ENCODE measurements around the gene VRK2.

DNA sequence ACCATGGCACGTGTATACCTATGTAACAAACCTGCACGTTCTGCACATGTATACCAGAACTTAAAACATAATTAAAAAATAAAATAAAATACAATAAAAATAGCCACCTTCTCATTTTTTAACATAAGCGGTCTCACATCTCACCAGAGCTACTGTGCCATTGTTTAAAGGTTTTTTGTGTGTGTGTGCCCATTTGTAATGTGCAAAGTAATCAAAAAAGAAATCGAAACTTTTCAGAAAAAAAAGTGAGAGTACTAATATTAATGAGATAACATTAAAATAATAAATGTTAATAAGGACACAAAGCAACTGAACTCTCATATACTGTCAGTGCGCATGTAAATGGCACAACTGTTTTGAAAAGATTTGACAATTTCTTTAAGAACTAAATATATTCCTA lies 134.0 kb downstream of the VRK2 start:
- TF ChIP-seq, protein P1, sequence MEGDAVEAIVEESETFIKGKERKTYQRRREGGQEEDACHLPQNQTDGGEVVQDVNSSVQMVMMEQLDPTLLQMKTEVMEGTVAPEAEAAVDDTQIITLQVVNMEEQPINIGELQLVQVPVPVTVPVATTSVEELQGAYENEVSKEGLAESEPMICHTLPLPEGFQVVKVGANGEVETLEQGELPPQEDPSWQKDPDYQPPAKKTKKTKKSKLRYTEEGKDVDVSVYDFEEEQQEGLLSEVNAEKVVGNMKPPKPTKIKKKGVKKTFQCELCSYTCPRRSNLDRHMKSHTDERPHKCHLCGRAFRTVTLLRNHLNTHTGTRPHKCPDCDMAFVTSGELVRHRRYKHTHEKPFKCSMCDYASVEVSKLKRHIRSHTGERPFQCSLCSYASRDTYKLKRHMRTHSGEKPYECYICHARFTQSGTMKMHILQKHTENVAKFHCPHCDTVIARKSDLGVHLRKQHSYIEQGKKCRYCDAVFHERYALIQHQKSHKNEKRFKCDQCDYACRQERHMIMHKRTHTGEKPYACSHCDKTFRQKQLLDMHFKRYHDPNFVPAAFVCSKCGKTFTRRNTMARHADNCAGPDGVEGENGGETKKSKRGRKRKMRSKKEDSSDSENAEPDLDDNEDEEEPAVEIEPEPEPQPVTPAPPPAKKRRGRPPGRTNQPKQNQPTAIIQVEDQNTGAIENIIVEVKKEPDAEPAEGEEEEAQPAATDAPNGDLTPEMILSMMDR (IDR thresholded peaks at IDR 0.05; ENCODE audit: low read length) = no peak
- no peak for TF ChIP-seq EZH2 (IDR thresholded peaks at IDR 0.05; ENCODE audit: borderline replicate concordance, low read length)

All from OCI-LY1 (cell line).